NCI-H1417 (cell line): ENCODE results near the gene TMEM209.
"Not testable (repeated sequence)": the region's sequence is repeated elsewhere in the genome, so short reads cannot be mapped to it uniquely, and the experiment has no call there.

Source experiments
- DNase-seq, 3 experiments: peaks; one replicate each; lab custom pipeline; 2025; lab: John Stamatoyannopoulos, UW

TMEM209 gene

GRCh38 chr7:130127404-130127803 lies 77.8 kb downstream of the TMEM209 start:
- no peak for DNase-seq

- not testable (repeated sequence) for DNase-seq
Measured at GRCh38 chr7:130126840-130127239, 78.4 kb downstream of the TMEM209 start.

GRCh38 chr7:130124711-130125110 lies 80.5 kb downstream of the TMEM209 start:
- DNase-seq, result no peak

GRCh38 chr7:130123501-130123900 lies 81.7 kb downstream of the TMEM209 start:
- DNase-seq, result no peak

- no peak for DNase-seq
Measured at GRCh38 chr7:130118801-130119200, 86.4 kb downstream of the TMEM209 start.

- no peak for DNase-seq
Measured at GRCh38 chr7:130118294-130118693, 86.9 kb downstream of the TMEM209 start.

GRCh38 chr7:130114776-130115175 lies 90.4 kb downstream of the TMEM209 start:
- DNase-seq, result no peak
